Measurements from ENCODE around the gene DTNBP1.
"Not testable (repeated sequence)": the region's sequence is repeated elsewhere in the genome, so short reads cannot be mapped to it uniquely, and the experiment has no call there.

DTNBP1 gene

DNA sequence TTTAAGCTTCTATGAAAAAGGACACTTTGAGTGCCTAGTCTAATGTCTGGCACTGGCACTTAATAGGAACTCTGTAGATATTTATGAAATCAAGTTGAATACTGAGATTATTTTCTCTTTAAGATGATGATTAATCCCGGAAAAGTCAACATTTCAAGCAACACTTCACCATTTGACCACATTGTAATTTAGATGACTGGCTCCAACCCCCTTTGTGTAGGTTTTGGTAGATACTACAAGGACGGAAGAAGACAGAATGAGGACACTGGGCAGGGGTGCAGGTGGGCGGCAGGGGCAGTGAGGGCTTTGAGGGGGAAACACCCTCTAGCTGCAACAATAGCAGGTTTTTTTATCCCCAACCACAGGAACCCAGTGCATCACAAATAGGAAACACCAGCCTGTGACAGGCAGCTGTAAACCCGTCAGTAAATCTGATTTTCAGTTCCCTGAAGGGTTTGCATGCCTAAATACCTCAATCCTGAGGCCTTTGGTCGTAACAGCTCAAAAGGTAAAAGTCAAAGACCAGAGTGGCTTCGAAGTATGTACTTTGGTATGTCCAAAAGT lies 4.6 kb downstream of the DTNBP1 start:
- no peak for DNase-seq (ENCODE audit: low read depth)
- TF ChIP-seq, protein P1, sequence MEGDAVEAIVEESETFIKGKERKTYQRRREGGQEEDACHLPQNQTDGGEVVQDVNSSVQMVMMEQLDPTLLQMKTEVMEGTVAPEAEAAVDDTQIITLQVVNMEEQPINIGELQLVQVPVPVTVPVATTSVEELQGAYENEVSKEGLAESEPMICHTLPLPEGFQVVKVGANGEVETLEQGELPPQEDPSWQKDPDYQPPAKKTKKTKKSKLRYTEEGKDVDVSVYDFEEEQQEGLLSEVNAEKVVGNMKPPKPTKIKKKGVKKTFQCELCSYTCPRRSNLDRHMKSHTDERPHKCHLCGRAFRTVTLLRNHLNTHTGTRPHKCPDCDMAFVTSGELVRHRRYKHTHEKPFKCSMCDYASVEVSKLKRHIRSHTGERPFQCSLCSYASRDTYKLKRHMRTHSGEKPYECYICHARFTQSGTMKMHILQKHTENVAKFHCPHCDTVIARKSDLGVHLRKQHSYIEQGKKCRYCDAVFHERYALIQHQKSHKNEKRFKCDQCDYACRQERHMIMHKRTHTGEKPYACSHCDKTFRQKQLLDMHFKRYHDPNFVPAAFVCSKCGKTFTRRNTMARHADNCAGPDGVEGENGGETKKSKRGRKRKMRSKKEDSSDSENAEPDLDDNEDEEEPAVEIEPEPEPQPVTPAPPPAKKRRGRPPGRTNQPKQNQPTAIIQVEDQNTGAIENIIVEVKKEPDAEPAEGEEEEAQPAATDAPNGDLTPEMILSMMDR (conservative IDR thresholded peaks at IDR 0.05; ENCODE audit: low read depth, low read length) = no peak

DNA sequence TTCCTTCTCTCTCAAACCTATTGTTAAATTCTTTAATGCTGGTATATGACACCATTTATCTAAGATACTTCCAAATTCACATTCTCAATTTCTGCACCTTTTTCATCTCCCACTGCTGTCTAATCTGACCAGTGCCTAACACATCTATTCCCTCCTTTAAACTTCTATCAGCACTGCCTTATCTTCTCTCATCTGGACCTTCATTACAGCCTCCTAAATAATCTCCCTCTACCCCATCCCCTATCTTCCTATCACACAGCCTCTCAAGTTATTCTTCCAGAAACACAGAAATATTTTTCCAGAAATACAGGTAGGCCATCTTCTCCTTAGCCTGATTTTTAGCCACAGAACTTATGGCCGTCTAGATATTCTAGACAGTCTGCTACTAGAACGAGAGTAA lies 5.5 kb downstream of the DTNBP1 start:
- TF ChIP-seq, protein P1 (conservative IDR thresholded peaks at IDR 0.05; ENCODE audit: low read depth, low read length) = no peak
- H3K4me3 ChIP-seq (ENCODE audit: low read length) = no peak overlapping the region
- no peak for DNase-seq (ENCODE audit: low read depth)

More for the DNA sequence above, 4.6 kb downstream of the DTNBP1 start:
- H3K4me3 ChIP-seq (ENCODE audit: low read length) = no peak overlapping the region

DNA sequence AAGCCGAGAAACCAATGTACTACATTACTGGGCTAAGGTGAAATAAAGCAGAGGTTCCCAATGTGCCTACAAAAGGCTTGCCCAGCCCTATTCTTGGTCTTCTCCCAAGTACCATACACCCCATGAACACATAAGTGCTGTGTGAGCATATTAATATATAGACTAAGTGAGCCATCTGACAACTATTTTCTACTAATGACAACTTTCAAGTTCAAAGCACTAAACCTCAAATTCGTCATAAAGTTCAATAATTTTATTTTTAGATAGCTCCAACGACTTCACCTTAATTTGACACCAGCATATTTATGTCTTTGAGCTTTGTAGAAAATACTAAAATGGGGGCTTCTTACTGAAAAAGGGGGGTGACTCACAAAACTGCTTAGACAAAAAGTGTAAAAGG lies 6.7 kb downstream of the DTNBP1 start:
- TF ChIP-seq, protein P1 (conservative IDR thresholded peaks at IDR 0.05; ENCODE audit: low read depth, low read length) = no peak
- DNase-seq (ENCODE audit: low read depth) = no peak
- H3K4me3 ChIP-seq (ENCODE audit: low read length) = no peak overlapping the region

DNA sequence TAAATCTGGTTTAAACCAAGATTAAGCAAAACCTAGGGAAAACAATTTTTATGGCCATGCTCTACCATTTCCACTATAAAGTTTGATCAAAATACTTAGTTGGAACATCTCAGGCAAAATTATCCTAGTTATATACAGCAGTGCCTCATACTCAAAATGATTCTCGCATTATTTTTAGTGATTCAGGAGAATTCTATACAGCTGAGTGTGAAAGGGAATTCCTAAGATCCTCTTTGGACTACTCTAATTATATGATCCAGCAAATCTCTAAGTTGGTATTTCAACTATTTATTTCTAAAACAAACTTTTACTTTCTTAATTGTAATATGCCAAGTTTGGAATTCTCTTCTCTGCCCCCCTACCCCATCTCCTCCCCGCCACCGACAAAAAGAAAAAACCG lies 8.6 kb downstream of the DTNBP1 start:
- TF ChIP-seq, protein P1 (conservative IDR thresholded peaks at IDR 0.05; ENCODE audit: low read depth, low read length) = no peak
- H3K4me3 ChIP-seq (ENCODE audit: low read length) = no peak overlapping the region
- DNase-seq (ENCODE audit: low read depth) = no peak

DNA sequence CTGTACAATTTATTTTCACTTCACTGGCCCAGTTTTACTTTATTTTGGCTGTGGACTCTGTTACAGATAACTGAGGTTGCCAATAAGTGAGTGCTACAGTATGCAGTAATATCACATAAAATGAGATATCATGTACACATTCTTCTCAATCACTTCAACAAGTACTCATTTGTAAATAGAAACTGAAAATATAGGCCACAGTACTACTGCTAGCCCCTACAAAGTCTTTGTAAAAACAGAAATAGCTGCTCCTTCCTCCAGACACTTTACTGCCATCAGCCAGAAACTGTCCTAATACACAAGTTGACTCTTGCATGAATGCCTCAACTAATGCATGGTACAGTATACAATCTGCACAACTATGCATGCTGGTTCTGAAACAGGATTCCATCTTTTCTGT lies 9.2 kb downstream of the DTNBP1 start:
- H3K4me3 ChIP-seq (ENCODE audit: low read length) = no peak overlapping the region
- TF ChIP-seq, protein P1 (conservative IDR thresholded peaks at IDR 0.05; ENCODE audit: low read depth, low read length) = no peak
- no peak for DNase-seq (ENCODE audit: low read depth)

DNA sequence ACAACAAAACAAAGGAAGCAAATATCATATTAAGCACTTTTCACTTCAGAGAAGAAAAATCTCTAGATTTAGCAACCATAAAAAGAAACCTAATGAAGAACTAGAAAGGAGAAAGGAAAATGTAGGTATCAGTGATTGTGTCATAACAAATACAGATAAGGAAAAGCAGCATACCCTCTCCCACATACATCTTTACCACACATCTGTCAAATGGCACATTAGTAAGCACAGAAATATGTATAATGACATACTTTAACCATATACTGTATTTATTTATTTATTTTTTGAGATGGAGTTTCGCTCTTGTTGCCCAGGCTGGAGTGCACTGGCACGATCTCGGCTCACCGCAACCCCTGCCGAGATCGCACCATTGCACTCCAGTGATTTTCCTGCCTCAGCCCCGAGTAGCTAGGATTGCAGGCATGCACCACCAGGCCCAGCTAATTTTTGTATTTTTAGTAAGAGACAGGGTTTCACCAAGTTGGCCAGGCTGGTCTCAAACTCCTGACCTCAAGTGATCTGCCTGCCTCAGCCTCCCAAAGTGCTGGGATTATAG lies 12.7 kb downstream of the DTNBP1 start:
- H3K4me3 ChIP-seq (ENCODE audit: low read length); DNase-seq (ENCODE audit: low read depth): not testable (repeated sequence)

DNA sequence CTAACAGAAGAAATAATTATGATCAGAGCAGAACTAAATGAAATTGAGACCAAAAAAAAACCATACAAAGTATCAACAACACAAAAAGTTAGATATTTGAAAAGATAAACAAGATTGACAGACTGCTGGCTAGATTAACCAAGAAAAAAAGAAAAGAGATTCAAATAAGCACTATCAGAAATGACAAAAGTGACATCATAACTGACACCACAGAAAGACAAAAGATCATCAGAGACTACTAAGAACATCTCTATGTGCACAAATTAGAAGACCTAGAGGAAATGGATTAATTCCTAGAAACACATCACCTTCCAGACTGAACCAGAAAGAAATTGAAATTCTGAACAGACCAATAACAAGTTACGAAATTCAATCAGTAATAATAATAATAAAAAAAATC lies 17.9 kb downstream of the DTNBP1 start:
- TF ChIP-seq, protein P1 (conservative IDR thresholded peaks at IDR 0.05; ENCODE audit: low read depth, low read length) = no peak
- no peak for DNase-seq (ENCODE audit: low read depth)
- no peak overlapping the region for H3K4me3 ChIP-seq (ENCODE audit: low read length)

Data from retinal pigment epithelial cell (primary cell).